Testis (tissue), 3 donors: Measurements from ENCODE around the gene NUP98. TPM values are rescaled to one million over a fixed set of nuclear protein-coding genes. Genes with fewer than 3 reads are reported as not detected.

Experiments
- DNase-seq: peaks from one replicate; pipeline ENCODE4 v3.0.0-alpha.2; 2019
- H3K27ac ChIP-seq, 2 donors: fragments of 200-600 bp; sonication (generic); one replicate each; pipeline ENCODE4 v1.5.1; 2019
- H3K27me3 ChIP-seq: fragments of 200-600 bp; sonication (generic); one replicate; pipeline ENCODE4 v1.5.1; 2019
- H3K36me3 ChIP-seq: fragments of 200-600 bp; sonication (generic); one replicate; pipeline ENCODE4 v1.5.1; 2017; ENCODE audit warnings: low read depth; ENCODE audit errors: missing control alignments
- H3K4me1 ChIP-seq: fragments of 200-600 bp; sonication (generic); one replicate; pipeline ENCODE4 v1.5.1; 2019
- H3K4me3 ChIP-seq, 2 donors: fragments of 200-600 bp; sonication (generic); one replicate each; pipeline ENCODE4 v1.5.1; 2017 to 2019
- H3K9me3 ChIP-seq: fragments of 200-600 bp; sonication (generic); one replicate; pipeline ENCODE4 v1.5.1; 2017
- POLR2A ChIP-seq: fragments of 450-650 bp; IDR thresholded peaks from one replicate; pipeline ENCODE4 v1.6.1; 2017; ENCODE audit warnings: antibody characterized with exemption, mild to moderate bottlenecking, moderate library complexity
- WGBS, 2 donors: methylation state at CpG; one replicate each; pipeline ENCODE4 v1.1.5; 2018; 5-methylcytosine and 5-hydroxymethylcytosine counted together
- intact Hi-C: fragments of 100-400 bp; cut with DNase I; formaldehyde crosslinking; loops from one replicate; pipeline ENCODE4 v1.15.1; 2023; ENCODE audit warnings: low total_unique reads
- polyA plus RNA-seq: library from polyadenylated mRNA; stranded (reverse); fragments of 350-450 nt; fragmentation: Illumina TruSeq; extraction: RNeasy Lipid Tissue Mini Kit (QIAGEN cat#74804); gene quantifications from one replicate; pipeline ENCODE4 v1.2.3, GENCODE V29; 2014; ENCODE audit warnings: low read depth, low replicate concordance; ENCODE audit not compliant: insufficient read depth
- small RNA-seq, 2 donors: library from RNA; depleted of rRNA; stranded (forward); fragments of <200 nt; gene quantifications; one replicate each; pipeline ENCODE3, GENCODE V24; 2016
- total RNA-seq, 2 donors: library from RNA; depleted of rRNA; stranded (reverse); fragments of >200 nt; gene quantifications; one replicate each; pipeline ENCODE4 v1.2.3, GENCODE V29; 2016
- TF ChIP-seq, protein P1 (sequence below), 3 experiments: fragments of 450-650 bp in 2 of 3; fragments of 200-600 bp in 1 of 3; sonication (generic) in 1 of 3; IDR thresholded peaks; one replicate each; pipeline ENCODE4 v1.5.1; 2016 to 2019; ENCODE audit warnings: antibody characterized with exemption in 3 of 3, mild to moderate bottlenecking in 2 of 3, moderate library complexity in 1 of 3

Gene NUP98
- total and polyA plus RNA-seq, 3 donors from 2014 or later, result 211 to 354 (median 280) TPM

DNA sequence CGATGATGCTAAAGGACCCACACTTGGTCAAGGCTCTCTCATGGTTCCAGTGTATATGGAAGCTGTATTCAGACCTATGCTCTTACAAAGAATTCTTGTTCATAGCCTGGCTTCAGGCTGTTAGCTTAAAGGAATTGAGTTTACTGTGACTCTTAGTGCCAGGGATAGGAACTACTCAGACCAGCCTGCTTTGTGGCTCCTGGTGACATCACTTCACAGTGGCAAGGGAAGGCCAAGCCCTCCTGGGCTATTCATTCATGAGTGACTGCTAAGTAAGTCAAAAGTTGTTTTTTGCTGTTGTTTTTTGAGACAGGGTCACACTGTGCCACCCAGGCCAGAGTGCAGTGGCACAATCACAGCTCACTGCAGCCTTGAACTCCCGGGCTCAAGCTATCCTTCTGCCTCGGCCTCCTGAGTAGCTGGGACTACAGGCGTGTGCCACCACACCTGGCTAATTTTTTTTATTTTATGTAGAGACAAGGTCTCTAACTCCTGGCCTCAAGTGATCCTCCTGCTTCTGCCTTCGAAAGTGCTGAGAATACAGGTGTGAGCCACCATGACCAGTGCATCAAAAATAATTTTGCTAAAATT is 165.2 kb downstream of the NUP98 start:
- TF ChIP-seq, protein P1, sequence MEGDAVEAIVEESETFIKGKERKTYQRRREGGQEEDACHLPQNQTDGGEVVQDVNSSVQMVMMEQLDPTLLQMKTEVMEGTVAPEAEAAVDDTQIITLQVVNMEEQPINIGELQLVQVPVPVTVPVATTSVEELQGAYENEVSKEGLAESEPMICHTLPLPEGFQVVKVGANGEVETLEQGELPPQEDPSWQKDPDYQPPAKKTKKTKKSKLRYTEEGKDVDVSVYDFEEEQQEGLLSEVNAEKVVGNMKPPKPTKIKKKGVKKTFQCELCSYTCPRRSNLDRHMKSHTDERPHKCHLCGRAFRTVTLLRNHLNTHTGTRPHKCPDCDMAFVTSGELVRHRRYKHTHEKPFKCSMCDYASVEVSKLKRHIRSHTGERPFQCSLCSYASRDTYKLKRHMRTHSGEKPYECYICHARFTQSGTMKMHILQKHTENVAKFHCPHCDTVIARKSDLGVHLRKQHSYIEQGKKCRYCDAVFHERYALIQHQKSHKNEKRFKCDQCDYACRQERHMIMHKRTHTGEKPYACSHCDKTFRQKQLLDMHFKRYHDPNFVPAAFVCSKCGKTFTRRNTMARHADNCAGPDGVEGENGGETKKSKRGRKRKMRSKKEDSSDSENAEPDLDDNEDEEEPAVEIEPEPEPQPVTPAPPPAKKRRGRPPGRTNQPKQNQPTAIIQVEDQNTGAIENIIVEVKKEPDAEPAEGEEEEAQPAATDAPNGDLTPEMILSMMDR (IDR thresholded peaks at IDR 0.05), result no peak
- TF ChIP-seq POLR2A, result no peak
- Histone ChIP-seq H3K4me1 (no peaks in the 10 kb centered on the region), H3K27ac (no peak overlapping the region), H3K27me3 (no peaks in the 10 kb centered on the region), H3K36me3 (no peaks in the 10 kb centered on the region), H3K4me3 (no peak overlapping the region), H3K9me3 (no peaks in the 10 kb centered on the region)
- DNase-seq, result no peak
- intact Hi-C loops, result no loop called here
- 87 to 91% methylated on average over 5 of the region's 5 CpGs for WGBS, 2 donors

DNA sequence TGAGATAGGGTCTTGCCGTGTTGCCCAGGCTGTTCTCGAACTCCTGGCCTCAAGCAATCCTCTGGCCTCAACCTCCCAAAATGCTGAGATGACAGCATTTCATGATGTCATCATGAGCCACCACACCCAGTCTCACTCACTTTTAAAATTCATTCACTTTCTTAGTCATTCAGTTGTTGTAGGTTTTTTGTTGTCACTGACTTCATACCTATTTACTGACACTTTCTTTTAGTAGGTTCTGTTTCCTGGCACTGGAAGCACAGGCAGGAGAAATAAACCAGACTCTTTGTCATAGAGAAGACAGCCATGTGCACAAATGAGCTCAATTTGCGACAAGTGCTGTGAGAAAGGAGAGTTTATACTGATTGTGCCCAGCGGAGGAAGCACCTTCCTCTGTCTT is 166.0 kb downstream of the NUP98 start:
- no peaks in the 10 kb centered on the region for H3K27me3 ChIP-seq
- H3K4me3 ChIP-seq, result no peak overlapping the region
- no peak for DNase-seq
- 85 to 90% methylated on average over 4 of the region's 4 CpGs for WGBS, 2 donors
- H3K9me3 ChIP-seq, result no peaks in the 10 kb centered on the region
- no peak overlapping the region for H3K27ac ChIP-seq
- intact Hi-C loops, result no loop called here
- no peaks in the 10 kb centered on the region for H3K4me1 ChIP-seq
- H3K36me3 ChIP-seq, result no peaks in the 10 kb centered on the region
- no peak for TF ChIP-seq POLR2A
- TF ChIP-seq, protein P1 (IDR thresholded peaks at IDR 0.05), result no peak

DNA sequence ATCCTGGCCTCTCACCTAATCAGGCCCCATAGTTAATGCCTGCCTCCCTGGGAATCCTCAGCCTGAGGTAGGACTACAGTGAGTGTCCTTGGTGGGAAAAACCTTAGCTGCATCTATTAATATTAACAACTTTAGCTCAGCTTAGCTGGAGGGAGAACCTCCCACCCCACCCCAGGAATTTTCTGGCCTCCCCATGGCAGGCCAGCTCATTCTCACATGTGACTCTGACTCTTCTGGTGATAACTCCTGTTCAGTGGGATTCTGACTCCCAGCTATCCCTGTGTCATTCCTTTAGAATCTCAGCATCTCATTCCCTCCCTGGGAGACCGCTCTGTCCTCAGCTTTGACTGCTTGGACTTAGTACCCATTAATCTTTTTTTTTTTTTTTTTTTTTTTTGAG is 170.1 kb downstream of the NUP98 start:
- Histone ChIP-seq H3K4me1 (no peaks in the 10 kb centered on the region), H3K27ac (no peak overlapping the region), H3K4me3 (no peak overlapping the region), H3K27me3 (no peaks in the 10 kb centered on the region), H3K9me3 (no peaks in the 10 kb centered on the region), H3K36me3 (no peaks in the 10 kb centered on the region)
- intact Hi-C loops, result no loop called here
- 76 to 100% methylated on average over 1 of the region's 1 CpG for WGBS, 2 donors
- TF ChIP-seq, protein P1 (IDR thresholded peaks at IDR 0.05), result no peak
- DNase-seq, result no peak

DNA sequence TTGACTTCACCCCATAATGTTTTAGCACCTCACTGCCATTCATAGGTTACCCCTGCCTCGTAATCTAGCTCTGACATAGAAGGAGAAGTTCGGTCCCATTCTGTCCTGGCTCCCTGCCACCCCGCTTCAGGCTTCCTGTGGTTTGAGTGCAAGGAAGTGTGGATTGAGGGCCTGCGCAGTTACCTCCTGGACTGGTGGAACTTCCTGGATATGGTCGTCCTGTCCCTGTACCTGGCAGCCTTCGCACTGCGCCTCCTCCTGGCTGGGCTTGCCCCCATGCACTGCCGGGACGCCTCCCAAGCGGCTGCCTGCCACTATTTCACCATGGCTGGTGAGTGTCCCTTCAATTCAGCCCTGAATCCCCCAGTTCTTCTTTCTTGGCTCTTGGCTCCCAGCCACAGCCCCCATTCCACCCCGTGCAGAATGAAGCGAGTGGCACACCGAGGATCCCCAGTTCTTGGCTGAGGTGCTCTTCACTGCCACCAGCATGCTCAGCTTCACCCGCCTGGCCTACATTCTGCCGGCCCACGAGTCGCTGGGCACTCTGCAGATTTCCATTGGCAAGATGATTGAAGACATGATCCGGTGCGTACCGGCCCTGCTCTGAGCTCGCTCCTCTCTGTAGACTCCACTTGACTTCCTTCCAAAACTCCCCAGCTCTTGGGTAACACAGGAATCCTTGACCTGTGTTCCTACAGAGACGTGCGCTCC is 170.9 kb downstream of the NUP98 start:
- peak; percentile 43 for DNase-seq
- H3K4me1 ChIP-seq, result no peaks in the 10 kb centered on the region
- no peaks in the 10 kb centered on the region for H3K36me3 ChIP-seq
- no peak overlapping the region for H3K27ac ChIP-seq
- no peak for TF ChIP-seq POLR2A
- TF ChIP-seq, protein P1 (IDR thresholded peaks at IDR 0.05), result no peak
- 84 to 86% methylated on average over 20 to 23 of the region's 23 CpGs for WGBS, 2 donors
- intact Hi-C loops, result no loop called here
- no peaks in the 10 kb centered on the region for H3K9me3 ChIP-seq
- no peak overlapping the region for H3K4me3 ChIP-seq
- H3K27me3 ChIP-seq, result no peaks in the 10 kb centered on the region

Small RNA genes lying within 50 kb of the gene (small RNA-seq; reads per million reads assigned to genes)
- gene RF00019 (0 reads per million in 2 donors), gene RNU6-1143P (0 reads per million in 2 donors), gene RNU7-50P (0 reads per million in 2 donors)

Other genes starting within 250 kb of the NUP98 start
- 10 to 100 TPM in 1 of 2 donors, 1 to 10 TPM in 1; 9.9 to 31.7 TPM for gene ART5, start 155.6 kb downstream of the NUP98 start, total RNA-seq
- 50.8 TPM for gene ART5, start 155.6 kb downstream of the NUP98 start, polyA plus RNA-seq
- under 1 TPM in 1 of 2 donors, not detected in 1; 0.79 TPM for gene ART1, start 152.4 kb downstream of the NUP98 start, total RNA-seq
- gene ART1, start 152.4 kb downstream of the NUP98 start, polyA plus RNA-seq, result 0.79 TPM
- gene CHRNA10, start 126.2 kb downstream of the NUP98 start, total RNA-seq, result 1 to 10 TPM; 2.5 to 4.5 TPM
- 1.8 TPM for gene CHRNA10, start 126.2 kb downstream of the NUP98 start, polyA plus RNA-seq
- gene PGAP2, start 11.0 kb upstream of the NUP98 start, total RNA-seq, result 10 to 100 TPM; 40.5 to 56.8 TPM
- gene PGAP2, start 11.0 kb upstream of the NUP98 start, polyA plus RNA-seq, result 54.4 TPM
- gene RHOG, start 43.4 kb upstream of the NUP98 start, total RNA-seq, result 10 to 100 TPM; 36.1 to 58.3 TPM
- gene RHOG, start 43.4 kb upstream of the NUP98 start, polyA plus RNA-seq, result 37.1 TPM
- gene STIM1, start 58.1 kb upstream of the NUP98 start, total RNA-seq, result 10 to 100 TPM; 78.2 to 87.1 TPM
- 95.5 TPM for gene STIM1, start 58.1 kb upstream of the NUP98 start, polyA plus RNA-seq